ENCODE measurements around the gene BSN.
"Not testable (repeated sequence)": the region's sequence is repeated elsewhere in the genome, so short reads cannot be mapped to it uniquely, and the experiment has no call there.

Gene BSN

GRCh38 chr3:49567406-49567805 lies 13.1 kb downstream of the BSN start:
- TF ChIP-seq, protein P1, sequence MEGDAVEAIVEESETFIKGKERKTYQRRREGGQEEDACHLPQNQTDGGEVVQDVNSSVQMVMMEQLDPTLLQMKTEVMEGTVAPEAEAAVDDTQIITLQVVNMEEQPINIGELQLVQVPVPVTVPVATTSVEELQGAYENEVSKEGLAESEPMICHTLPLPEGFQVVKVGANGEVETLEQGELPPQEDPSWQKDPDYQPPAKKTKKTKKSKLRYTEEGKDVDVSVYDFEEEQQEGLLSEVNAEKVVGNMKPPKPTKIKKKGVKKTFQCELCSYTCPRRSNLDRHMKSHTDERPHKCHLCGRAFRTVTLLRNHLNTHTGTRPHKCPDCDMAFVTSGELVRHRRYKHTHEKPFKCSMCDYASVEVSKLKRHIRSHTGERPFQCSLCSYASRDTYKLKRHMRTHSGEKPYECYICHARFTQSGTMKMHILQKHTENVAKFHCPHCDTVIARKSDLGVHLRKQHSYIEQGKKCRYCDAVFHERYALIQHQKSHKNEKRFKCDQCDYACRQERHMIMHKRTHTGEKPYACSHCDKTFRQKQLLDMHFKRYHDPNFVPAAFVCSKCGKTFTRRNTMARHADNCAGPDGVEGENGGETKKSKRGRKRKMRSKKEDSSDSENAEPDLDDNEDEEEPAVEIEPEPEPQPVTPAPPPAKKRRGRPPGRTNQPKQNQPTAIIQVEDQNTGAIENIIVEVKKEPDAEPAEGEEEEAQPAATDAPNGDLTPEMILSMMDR (IDR thresholded peaks at IDR 0.05; ENCODE audit: control insufficient read depth, insufficient read depth, low read depth, low read length, missing control alignments), result no peak
- DNase-seq (ENCODE audit: low read depth), result no peak
- no peak overlapping the region for H3K4me3 ChIP-seq (ENCODE audit: control insufficient read depth, low read depth, low read length)

GRCh38 chr3:49568965-49569364 lies 14.7 kb downstream of the BSN start:
- TF ChIP-seq, protein P1 (IDR thresholded peaks at IDR 0.05; ENCODE audit: control insufficient read depth, insufficient read depth, low read depth, low read length, missing control alignments), result no peak
- no peak overlapping the region for H3K4me3 ChIP-seq (ENCODE audit: control insufficient read depth, low read depth, low read length)
- no peak for DNase-seq (ENCODE audit: low read depth)

DNA sequence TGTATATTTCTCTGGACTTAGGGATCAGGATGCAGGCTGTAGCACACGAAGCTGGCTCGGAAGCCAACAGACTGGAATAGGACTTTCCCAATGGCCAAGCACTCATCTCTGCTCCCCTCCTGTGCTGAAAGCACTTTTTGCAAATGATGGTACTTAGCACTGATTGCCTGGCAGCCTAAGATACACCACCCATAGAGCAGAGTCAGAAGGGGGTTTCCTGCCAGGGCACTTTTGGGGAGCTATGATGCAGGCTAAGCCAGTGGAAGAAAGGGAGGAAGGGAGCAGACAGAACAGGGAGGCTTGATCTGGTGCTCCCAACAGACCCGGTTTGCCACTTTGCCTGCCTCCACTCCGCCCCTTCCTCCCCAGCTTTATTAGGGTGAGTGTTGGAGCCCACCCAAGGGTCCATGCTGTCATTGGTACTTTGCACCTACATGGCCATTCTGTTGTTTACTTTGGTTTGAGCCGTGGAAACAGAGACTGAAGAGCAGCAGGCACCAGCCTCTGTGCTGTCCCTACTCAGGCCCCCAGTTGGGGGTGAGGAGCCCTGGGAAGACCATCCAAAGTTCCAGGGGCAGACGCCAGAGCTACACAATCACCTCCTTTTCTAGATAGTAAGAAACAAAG lies 15.9 kb downstream of the BSN start:
- no peak overlapping the region for H3K4me3 ChIP-seq (ENCODE audit: control insufficient read depth, low read depth, low read length)
- TF ChIP-seq, protein P1 (IDR thresholded peaks at IDR 0.05; ENCODE audit: control insufficient read depth, insufficient read depth, low read depth, low read length, missing control alignments), result no peak
- no peak for DNase-seq (ENCODE audit: low read depth)

DNA sequence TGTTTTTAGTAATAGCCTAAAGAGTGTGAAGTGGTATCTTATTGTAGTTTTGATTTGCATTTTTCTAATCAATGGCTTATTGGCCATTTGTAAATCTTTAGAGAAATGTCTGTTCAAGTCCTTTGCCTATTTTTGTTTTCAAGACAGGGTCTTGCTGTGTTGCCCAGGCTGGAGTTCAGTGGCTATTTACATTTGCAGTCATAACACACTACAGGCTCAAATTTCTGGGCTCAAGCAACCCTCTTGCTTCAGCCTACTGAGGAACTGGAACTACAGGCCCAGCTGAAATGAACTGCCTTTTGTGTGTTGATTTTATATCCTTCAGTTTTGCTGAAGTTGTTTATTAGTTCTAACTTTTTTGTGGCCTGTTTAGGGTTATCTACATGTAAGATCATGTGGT lies 27.9 kb downstream of the BSN start:
- no peak overlapping the region for H3K4me3 ChIP-seq (ENCODE audit: control insufficient read depth, low read depth, low read length)
- TF ChIP-seq, protein P1 (IDR thresholded peaks at IDR 0.05; ENCODE audit: control insufficient read depth, insufficient read depth, low read depth, low read length, missing control alignments), result no peak
- no peak for DNase-seq (ENCODE audit: low read depth)

- DNase-seq (ENCODE audit: low read depth); H3K4me3 ChIP-seq (ENCODE audit: control insufficient read depth, low read depth, low read length): not testable (repeated sequence)
Observed at GRCh38 chr3:49585261-49585755, 31.0 kb downstream of the BSN start.

GRCh38 chr3:49591615-49592014 lies 37.3 kb downstream of the BSN start:
- DNase-seq (ENCODE audit: low read depth), result no peak
- TF ChIP-seq, protein P1 (IDR thresholded peaks at IDR 0.05; ENCODE audit: control insufficient read depth, insufficient read depth, low read depth, low read length, missing control alignments), result no peak
- H3K4me3 ChIP-seq (ENCODE audit: control insufficient read depth, low read depth, low read length), result no peak overlapping the region

DNA sequence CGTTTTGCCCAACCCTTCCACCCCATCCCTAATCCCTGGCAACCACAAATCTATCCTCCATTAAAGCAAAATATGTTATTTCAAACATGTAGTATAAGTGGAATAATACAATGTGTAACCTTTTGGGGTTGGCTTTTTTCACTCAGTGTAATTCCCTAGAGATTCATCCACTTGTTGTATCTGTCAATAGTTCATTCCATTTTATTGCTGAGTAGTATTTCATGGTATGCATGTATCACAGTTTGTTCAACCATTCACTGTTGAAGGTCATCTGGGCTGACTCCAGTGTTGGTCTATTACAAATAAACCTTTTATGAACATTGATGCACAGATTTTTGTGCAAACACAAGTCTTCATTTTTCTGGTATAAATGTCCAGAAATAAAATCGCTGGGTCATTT lies 38.8 kb downstream of the BSN start:
- TF ChIP-seq, protein P1 (IDR thresholded peaks at IDR 0.05; ENCODE audit: control insufficient read depth, insufficient read depth, low read depth, low read length, missing control alignments), result no peak
- H3K4me3 ChIP-seq (ENCODE audit: control insufficient read depth, low read depth, low read length), result no peak overlapping the region
- no peak for DNase-seq (ENCODE audit: low read depth)

Data from AG09309 (cell line).